Transverse colon (tissue), 4 donors: ENCODE data around the gene CLSTN1. TPM values are rescaled to one million over a fixed set of nuclear protein-coding genes. Genes with fewer than 3 reads are reported as not detected.

Experiments used
- DNase-seq: peaks from one replicate; pipeline ENCODE4 v3.0.0-alpha.2; 2019
- H3K27ac ChIP-seq, 4 donors: fragments of 200-600 bp; sonication (generic); 2 replicates each; pipeline ENCODE4 v1.5.1; 2016 to 2018; ENCODE audit warnings: inconsistent platforms in 4 of 4
- H3K27me3 ChIP-seq: fragments of 200-600 bp; sonication (generic); 2 replicates; pipeline ENCODE4 v1.5.1; 2017; ENCODE audit warnings: inconsistent platforms
- H3K36me3 ChIP-seq, 4 donors: fragments of 200-600 bp; sonication (generic); 2 replicates each; pipeline ENCODE4 v1.5.1; 2017 to 2019; ENCODE audit warnings: inconsistent platforms in 4 of 4
- H3K4me1 ChIP-seq, 4 donors: fragments of 200-600 bp; sonication (generic); 2 replicates each; pipeline ENCODE4 v1.5.1; 2017 to 2020; ENCODE audit warnings: inconsistent platforms in 4 of 4
- H3K4me3 ChIP-seq, 4 donors: fragments of 200-600 bp; sonication (generic); 1 replicate in 1 of 4; 2 replicates in 3 of 4; pipeline versions ENCODE4 v1.5.1 to v1.6.1; 2017 to 2019; ENCODE audit warnings: inconsistent platforms in 4 of 4
- H3K9me3 ChIP-seq, 2 donors: fragments of 200-600 bp; sonication (generic); 2 replicates each; pipeline ENCODE4 v1.5.1; 2017 to 2019; ENCODE audit warnings: inconsistent platforms in 2 of 2
- CTCF ChIP-seq, 5 experiments: fragments of 200-600 bp in 3 of 5; fragments of 450-650 bp in 2 of 5; sonication (generic) in 3 of 5; IDR thresholded peaks; 1 replicate in 2 of 5; 2 replicates in 3 of 5; pipeline ENCODE4 v1.5.1; 2016 to 2017; ENCODE audit warnings: antibody characterized with exemption in 5 of 5, inconsistent platforms in 3 of 5, mild to moderate bottlenecking in 2 of 5, moderate library complexity in 1 of 5
- EP300 ChIP-seq: sonication (generic); formaldehyde crosslinking; IDR thresholded peaks from one replicate; pipeline ENCODE4 v1.6.1; 2017; ENCODE audit warnings: antibody characterized with exemption, low read depth
- POLR2A ChIP-seq: fragments of 450-650 bp; IDR thresholded peaks from one replicate; pipeline ENCODE4 v1.6.1; 2016; ENCODE audit warnings: antibody characterized with exemption, mild to moderate bottlenecking, moderate library complexity
- POLR2AphosphoS5 ChIP-seq, 3 donors: sonication (generic); formaldehyde crosslinking; IDR thresholded peaks; one replicate each; pipeline ENCODE4 v1.6.1; 2016; ENCODE audit warnings: antibody characterized with exemption in 3 of 3
- WGBS, 2 donors: methylation state at CpG; one replicate each; pipeline ENCODE4 v1.1.5; 2018; ENCODE audit warnings: low coverage in 1 of 2; 5-methylcytosine and 5-hydroxymethylcytosine counted together
- in situ Hi-C, 4 donors: fragments of 200-750 bp; cut with MboI; loops; one replicate each; pipeline versions ENCODE4 v1.15.0 to v1.15.1; 2017; ENCODE audit warnings: low sequenced_read_pairs in 3 of 4, low pct_ligation_motif_present in 1 of 4, low pct_unique_long_range_greater_than_20kb in 1 of 4
- intact Hi-C: fragments of 100-400 bp; cut with DNase I; formaldehyde crosslinking; loops from one replicate; pipeline ENCODE4 v1.15.1; 2023; ENCODE audit warnings: low total_unique reads
- total RNA-seq, 4 donors: library from RNA; depleted of rRNA; stranded (reverse); fragments of >200 nt; gene quantifications; one replicate each; pipeline ENCODE4 v1.1.0, GENCODE V29; 2016

Gene CLSTN1
- total RNA-seq, 4 donors from 2014 or later = 118 to 191 (median 143) TPM

- no peak for DNase-seq
- intact Hi-C loops = no loop called here
- TF ChIP-seq EP300 = no peak
- no peak for TF ChIP-seq POLR2A
- no peak for TF ChIP-seq CTCF (IDR thresholded peaks at IDR 0.05)
- TF ChIP-seq POLR2AphosphoS5 (IDR thresholded peaks at IDR 0.05) = no peak
- in situ Hi-C loops = no loop called here
- Histone ChIP-seq H3K4me1 (peaks cover 0 to 5% (median 0%) of the 10 kb centered on the region in 4 donors), H3K27ac (no peak overlapping the region), H3K27me3 (no peaks in the 10 kb centered on the region), H3K4me3 (no peak overlapping the region), H3K9me3 (no peaks in the 10 kb centered on the region), H3K36me3 (no peaks in the 10 kb centered on the region)
- WGBS, 2 donors = 83% methylated on average over 17 of the region's 18 CpGs; no CpG with 5 or more reads in 1 of the 2 donors
Observed at GRCh38 chr1:9850442-9851162, 26.8 kb upstream of the CLSTN1 start.

GRCh38 chr1:9849691-9850441 is 26.1 kb upstream of the CLSTN1 start:
- Histone ChIP-seq H3K27ac (no peak overlapping the region), H3K27me3 (no peaks in the 10 kb centered on the region), H3K36me3 (no peaks in the 10 kb centered on the region), H3K4me3 (no peak overlapping the region), H3K4me1 (peaks cover 0 to 5% (median 0%) of the 10 kb centered on the region in 4 donors), H3K9me3 (no peaks in the 10 kb centered on the region)
- TF ChIP-seq EP300 (no peak), POLR2AphosphoS5 (IDR thresholded peaks at IDR 0.05) (no peak), POLR2A (no peak), CTCF (IDR thresholded peaks at IDR 0.05) (no peak)
- in situ Hi-C loops = no loop called here
- DNase-seq = no peak
- intact Hi-C loops = no loop called here
- WGBS, 2 donors = 72 to 82% methylated on average over 9 to 20 of the region's 20 CpGs

GRCh38 chr1:9848022-9848421 is 24.3 kb upstream of the CLSTN1 start:
- no peaks in the 10 kb centered on the region for H3K27me3 ChIP-seq
- H3K4me3 ChIP-seq = no peak overlapping the region
- no peaks in the 10 kb centered on the region for H3K36me3 ChIP-seq
- in situ Hi-C loops = no loop called here
- H3K9me3 ChIP-seq = no peaks in the 10 kb centered on the region
- H3K27ac ChIP-seq = no peak overlapping the region
- intact Hi-C loops = no loop called here
- 75 to 85% methylated on average over 6 to 8 of the region's 8 CpGs for WGBS, 2 donors
- peaks cover 0 to 19% (median 13%) of the 10 kb centered on the region in 4 donors for H3K4me1 ChIP-seq
- TF ChIP-seq POLR2AphosphoS5 (IDR thresholded peaks at IDR 0.05) (no peak), EP300 (no peak), POLR2A (no peak), CTCF (IDR thresholded peaks at IDR 0.05) (no peak)
- no peak for DNase-seq

GRCh38 chr1:9847269-9847668 is 23.5 kb upstream of the CLSTN1 start:
- intact Hi-C loops = no loop called here
- H3K4me3 ChIP-seq = no peak overlapping the region
- H3K27ac ChIP-seq = no peak overlapping the region
- 89% methylated on average over 2 of the region's 2 CpGs; no CpG with 5 or more reads in 1 of the 2 donors for WGBS, 2 donors
- peaks cover 0 to 27% (median 20%) of the 10 kb centered on the region in 4 donors for H3K4me1 ChIP-seq
- H3K9me3 ChIP-seq = no peaks in the 10 kb centered on the region
- H3K27me3 ChIP-seq = no peaks in the 10 kb centered on the region
- no peak for DNase-seq
- TF ChIP-seq EP300 (no peak), POLR2A (no peak), POLR2AphosphoS5 (IDR thresholded peaks at IDR 0.05) (no peak)
- in situ Hi-C loops = no loop called here
- no peaks in the 10 kb centered on the region for H3K36me3 ChIP-seq
